Activated T-cell treated with anti-CD3 and anti-CD28 coated beads, Interleukin-2, amount 50 U/mL, for 48 hours (primary cell): Measurements from ENCODE around the gene EMILIN1.

Source experiments
- DNase-seq, 2 experiments: peaks; one replicate each; pipeline ENCODE4 v3.0.0-alpha.2; 2020

The EMILIN1 gene

DNA sequence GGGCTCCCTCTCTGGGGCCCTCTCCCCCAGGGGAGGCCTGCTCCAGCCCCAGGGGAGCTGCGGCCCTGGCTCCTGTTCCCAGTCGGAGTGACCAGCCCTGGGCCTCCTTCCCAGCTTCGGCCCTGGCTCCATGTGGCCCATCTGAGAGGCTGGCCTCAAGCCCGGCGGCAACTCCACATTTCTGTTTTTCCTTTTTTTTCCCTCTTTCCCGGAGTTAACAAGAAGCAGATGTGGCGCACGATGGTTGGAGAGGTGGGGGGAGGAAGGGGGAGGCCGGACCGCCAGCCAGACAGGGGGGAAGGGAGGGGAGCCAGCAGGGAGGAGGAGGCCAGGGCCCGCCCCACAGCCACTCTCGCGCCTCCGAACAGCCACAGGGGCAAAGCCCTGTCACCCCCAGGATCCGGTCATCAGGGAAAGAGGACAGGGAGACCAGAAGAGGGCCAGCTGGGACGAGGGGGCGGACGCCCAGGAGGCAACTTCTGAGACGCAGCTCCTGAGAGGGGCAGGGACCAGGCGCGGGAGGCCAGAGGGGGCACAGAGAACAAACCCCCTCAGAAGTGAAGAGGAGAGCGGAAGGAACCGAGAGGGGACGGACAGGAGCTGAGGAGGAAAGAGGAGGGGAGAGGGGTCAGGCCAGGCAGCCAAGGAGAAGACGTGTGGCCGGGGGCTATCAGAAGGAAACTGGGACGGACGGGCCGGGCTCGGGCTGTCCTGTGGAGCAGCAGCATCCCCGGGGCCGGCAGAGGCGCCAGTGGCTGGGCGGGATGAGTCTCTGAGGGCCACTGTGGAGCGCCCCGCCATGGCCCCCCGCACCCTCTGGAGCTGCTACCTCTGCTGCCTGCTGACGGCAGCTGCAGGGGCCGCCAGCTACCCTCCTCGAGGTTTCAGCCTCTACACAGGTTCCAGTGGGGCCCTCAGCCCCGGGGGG lies at the start of gene EMILIN1:
TSS of gene EMILIN1 (plus strand) at position 349 of the 928 bp plus-strand sequence. CDS start at position 800, 451 bp downstream.
- no peak for DNase-seq

DNA sequence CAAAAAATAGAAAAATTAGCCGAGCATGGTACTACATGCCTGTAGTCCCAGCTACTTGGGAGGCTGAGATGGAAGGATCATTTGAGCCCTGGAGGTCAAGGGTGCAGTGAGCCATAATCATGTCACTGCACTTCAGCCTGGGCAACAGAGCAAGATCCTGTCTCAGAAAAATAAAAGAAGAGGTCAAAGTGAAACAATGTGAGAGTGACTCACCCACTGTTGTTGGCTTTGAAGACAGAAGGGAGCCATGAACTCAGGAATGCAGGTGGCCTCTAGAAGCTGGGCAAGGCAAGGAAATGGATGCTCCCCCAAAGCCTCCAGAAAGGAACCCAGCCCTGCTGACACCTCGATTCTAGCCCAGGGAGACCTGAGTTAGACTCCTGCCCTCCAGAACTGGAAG lies 49.4 kb upstream of the EMILIN1 start:
- DNase-seq: no peak

DNA sequence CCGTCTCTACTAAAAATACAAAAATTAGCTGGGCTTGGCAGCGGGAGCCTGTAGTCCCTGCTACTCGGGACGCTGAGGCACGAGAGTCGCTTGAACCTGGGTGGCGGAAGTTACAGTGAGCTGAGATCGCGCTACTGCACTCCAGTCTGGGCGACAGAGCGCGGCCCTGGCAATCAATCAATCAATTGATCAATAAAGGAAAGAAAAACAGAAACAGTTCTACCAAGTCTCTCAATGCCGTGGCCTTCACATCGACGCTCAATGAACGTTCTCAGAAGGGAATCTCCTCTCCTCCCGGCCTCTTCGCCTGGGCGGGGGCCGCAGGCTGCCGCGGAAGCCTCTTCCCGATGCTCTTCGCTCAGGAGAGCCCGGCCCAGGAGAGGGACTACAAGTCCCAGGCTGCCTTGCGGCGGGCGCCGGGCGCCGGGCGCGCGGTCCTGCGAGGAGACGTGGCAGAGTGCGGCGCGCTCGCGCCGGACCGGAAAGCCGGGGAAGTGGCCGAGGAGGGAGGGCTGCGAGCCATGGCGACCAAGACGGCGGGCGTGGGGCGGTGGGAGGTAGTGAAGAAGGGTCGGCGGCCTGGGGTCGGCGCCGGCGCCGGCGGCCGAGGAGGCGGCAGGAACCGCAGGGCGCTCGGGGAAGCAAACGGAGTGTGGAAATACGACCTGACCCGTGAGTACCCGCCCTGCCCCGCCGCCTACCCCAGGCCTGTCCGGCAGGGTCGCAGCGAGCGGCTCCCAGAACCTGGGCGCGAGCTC lies 45.7 kb upstream of the EMILIN1 start, which contains the start of gene TMEM214:
TSS of gene TMEM214 (plus strand) at position 471 of the 758 bp plus-strand sequence. CDS start at position 522, 51 bp downstream.
- DNase-seq: peak; percentile 89 to 91

DNA sequence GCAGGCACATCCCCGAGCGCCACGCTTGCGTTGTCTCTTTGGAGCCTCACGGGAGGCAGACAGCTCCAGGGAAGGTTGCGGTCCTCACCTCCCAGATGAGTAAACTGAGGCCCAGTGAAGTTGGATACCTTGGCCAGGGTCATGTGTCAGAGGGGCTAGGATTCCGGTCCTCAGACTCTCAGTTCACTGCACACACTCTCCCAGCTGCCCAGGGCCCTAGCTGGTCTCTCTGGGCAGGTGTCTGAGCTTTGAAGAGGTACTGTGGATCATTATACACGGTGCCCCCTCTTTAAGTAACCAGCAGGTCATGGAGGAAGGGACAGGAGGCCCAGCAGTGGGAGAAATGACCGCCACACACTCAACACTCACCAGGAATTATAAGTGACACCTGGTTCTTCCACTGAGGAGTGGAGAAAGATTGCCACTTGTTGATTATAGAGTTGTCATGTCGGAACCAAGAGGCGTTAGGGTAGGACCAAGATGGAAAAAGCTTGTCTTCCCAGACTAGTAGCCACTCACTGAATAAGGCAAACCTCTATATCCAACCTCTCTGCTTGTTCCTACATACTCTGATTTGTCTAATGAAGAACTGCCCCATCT lies 45.1 kb upstream of the EMILIN1 start:
- DNase-seq: no peak

DNA sequence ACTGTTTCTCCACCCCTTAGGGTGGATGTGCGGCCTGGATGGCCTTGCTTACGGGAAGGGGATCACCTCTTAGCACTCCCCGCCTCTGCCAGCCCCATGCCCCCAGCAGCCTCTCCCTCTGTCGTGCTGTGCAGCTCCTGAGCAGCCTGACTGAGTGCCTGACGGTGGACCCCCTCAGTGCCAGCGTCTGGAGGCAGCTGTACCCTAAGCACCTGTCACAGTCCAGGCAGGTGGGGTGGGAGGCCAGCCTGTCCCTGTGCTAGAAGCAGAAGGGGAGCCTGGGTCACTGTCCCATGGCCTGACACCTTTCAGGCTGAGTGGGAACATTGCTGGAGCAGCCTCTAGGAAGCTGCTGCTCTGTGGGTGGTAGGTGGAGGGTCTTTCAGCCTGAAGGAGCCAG lies 40.4 kb upstream of the EMILIN1 start:
- DNase-seq: no peak

DNA sequence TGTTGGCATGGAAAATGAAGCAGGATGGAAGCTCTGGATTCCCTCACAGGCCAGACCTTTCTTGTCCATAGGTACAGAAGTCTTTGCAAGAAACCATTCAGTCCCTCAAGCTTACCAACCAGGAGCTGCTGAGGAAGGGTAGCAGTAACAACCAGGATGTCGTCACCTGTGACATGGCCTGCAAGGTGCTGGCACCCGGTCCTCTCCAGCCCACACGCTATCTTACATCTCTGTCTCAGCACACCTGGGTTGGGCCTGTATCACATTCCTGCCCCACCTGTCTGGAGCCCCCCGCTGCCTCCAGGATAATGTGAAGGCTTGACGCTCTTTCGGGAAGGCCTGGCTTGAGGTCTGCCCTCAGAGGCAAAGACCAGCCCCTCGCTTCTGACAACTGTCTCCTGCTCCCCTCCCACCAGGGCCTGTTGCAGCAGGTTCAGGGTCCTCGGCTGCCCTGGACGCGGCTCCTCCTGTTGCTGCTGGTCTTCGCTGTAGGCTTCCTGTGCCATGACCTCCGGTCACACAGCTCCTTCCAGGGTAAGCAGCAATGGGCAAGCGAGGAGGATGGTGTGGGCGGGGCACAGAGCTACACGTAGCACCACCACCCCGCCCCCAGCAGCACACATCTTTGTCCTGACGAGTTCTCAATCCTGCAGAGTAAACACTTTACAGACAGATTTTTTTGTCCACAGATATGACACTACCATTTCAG lies 39.6 kb upstream of the EMILIN1 start:
- no peak for DNase-seq

DNA sequence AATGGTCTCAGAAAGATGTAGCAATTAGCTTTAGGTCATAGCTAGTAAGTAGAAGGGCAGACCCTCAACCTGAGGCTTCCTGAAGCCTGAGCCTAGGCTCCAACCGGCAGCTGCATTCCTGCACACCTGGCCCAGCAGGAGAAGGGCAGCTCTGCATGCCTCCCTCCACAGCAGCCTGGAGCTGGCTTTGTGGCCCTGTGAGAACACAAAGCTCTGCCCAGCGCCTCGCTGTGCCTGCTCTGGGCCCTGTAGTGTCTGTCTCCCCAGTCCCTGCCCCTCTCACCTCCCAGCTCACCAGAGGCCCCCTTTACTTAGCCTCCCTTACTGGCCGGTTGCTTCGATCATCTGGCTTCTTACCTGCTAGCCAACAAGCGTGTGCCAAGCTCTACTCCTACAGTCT lies 39.0 kb upstream of the EMILIN1 start:
- DNase-seq: no peak

DNA sequence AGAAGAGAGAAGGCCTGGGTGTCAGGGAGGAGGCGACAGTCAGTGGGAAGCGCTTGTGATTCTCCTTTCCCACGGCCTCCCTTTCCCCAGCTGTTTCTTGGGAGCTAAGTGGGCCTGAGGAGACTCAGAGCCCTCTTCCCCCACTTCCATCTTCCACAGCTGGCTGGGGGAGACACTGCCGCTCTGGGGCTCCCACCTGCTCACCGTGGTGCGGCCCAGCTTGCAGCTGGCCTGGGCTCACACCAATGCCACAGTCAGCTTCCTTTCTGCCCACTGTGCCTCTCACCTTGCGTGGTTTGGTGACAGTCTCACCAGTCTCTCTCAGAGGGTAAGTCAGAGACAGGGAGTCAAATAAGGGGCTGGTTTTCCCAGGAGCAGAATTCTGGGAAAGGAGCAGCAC lies 38.5 kb upstream of the EMILIN1 start:
- DNase-seq: no peak

DNA sequence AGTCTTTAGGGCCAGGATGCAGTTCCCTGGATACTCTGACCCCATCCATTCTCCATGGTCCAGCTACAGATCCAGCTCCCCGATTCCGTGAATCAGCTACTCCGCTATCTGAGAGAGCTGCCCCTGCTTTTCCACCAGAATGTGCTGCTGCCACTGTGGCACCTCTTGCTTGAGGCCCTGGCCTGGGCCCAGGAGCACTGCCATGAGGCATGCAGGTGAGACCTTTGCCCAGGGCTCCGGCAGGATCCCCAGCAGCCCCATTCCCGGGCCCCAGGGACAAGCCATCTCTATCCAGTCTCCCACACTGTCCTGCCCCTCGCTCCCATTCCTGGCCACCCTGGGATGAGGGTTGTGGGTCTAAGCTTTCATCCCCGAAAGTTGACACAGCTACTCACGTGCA lies 38.1 kb upstream of the EMILIN1 start:
- DNase-seq: no peak

DNA sequence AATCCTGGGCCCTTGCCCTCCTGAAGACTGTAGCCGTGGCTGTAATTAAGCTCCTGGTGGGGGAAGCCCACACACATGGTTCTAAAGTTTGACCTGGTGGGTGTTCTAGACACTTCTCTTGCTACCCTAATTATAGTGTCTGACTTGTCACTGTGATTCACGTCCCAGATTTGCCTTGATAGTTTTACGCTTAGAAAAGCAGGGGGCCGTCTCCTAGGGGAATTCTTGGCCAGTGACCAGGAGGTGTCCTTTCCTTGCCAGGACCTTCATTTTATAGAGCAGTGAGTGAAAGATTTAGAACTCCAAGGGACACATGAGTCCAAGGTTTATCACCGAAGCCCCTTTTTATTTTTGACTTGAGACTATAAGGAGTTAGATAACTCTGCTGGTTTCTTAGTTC lies 36.7 kb upstream of the EMILIN1 start:
- no peak for DNase-seq

DNA sequence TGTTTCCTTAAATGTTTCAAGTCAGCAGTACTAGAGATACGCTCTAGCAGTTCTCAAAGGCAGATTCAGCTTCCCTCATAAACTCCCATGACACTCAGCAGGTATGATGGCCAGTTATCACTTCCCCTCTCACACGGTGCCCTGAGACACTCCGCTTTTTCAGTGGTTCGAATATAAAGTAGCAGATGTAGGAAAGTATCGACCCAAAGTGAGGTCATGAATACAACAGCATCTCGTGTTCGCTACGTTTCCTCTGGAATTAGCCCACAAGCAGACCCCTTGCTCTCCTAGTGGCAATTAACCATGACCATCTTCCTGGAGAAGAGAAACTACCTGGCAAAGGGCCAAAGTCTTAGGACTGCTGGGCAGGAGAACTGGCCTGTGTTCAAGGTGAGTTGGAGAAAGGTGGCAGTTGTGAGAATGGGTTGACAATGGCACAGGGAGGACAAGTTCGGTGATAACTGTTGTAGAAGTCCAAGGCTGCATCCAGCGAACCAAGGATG lies 36.2 kb upstream of the EMILIN1 start:
- no peak for DNase-seq

DNA sequence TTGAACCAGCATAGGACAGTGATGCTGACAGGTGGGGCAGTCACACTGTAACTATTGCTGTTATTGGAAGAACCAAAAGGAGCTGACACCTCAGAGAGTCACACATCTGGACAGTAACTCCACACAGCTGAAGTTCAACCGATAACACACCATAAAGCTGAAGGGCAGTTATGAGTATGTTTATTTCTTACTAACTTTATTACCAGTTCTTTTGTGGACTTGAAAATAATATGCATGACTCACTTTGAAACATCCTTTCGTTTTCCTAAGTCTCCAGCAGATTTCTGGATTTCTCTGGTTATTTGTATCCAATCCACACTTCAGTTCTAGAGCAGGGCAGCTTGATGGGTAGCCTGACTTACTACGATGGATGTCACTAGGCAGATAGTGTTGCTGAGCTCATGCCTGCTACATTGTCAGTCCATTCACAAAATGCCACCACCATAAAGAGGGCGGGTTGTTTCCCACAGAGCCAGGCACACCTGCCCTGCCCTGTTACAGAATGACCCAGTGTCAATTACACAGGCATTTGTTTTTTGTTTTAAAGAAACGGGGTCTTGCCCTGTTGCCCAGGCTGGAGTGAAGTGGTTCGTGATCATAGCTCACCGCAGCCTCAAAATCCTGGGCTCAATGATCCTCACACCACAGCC lies 35.3 kb upstream of the EMILIN1 start:
- no peak for DNase-seq

DNA sequence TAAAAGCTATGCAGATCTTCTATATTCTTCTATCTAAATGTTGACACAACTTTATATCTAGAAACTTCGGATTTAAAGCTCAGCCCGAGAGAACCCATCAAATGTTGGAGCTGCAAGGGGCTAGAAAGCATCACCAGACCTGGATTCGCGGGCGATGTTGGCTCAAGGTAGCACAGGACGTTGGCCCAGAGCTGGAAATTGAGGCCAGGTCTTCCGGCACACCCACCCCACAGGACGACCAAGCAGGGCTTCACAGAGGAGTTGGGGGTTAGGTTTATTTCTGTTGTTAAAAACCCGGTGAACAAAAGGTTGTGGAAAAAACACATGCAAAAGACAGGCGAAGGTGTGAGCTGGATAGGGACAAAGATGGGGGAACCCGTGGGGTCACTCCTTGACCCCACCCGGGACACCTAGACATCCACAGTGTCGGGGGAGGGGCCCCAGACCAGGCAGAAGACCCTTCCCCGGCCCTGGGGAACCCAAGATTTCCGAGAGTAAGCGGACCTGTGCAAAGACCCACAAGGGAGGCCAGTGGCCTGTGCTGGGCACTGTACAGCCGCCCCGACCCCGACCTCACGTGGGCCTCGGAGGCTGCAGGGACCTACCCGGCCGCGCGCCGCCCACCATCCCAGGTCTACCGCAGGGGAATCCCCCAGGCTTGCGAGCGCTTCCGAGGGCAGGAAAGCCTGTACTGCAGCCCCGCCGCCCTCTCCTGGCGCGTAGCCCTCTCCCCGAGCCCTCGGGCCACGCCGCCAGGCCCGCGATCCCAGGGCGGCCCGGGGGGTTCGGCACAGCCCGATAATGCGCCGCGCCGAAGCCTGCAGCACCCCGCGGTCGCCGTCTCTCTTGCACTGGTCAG lies 28.8 kb upstream of the EMILIN1 start:
- DNase-seq: peak; percentile 75 to 82

DNA sequence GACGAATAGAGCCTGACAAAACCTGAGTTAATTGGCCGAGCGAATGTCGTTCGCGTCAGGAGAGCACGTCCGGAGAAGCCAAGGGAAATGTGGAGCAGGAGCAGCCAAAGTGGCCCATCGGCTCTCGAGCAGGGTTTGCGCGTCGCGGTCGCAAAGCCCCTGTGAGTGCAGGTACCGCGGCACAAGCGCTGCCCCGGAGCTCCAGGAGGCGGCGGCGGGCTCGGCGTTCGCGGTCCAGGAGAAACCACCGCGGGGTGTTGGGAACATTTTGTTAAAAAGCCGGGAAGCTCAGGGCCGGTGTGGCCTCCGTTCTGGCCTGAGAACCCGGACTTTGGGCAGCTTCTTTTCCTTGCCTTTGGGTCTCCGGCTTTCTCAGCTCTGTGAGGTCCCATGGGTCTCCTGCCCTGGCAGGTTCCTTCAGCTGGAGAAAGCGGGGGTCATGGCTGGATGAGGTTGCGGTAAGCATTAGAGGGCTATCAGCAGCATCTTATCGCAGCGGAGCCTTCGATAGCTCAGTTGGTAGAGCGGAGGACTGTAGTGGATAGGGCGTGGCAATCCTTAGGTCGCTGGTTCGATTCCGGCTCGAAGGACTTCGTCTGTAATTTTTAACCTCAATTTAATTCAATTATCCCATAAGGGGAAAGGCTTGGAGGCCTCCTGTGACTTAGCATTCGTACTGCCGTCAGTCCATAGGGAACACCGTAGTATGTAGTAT lies 28.0 kb upstream of the EMILIN1 start:
- DNase-seq: peak; percentile 97 to 98

DNA sequence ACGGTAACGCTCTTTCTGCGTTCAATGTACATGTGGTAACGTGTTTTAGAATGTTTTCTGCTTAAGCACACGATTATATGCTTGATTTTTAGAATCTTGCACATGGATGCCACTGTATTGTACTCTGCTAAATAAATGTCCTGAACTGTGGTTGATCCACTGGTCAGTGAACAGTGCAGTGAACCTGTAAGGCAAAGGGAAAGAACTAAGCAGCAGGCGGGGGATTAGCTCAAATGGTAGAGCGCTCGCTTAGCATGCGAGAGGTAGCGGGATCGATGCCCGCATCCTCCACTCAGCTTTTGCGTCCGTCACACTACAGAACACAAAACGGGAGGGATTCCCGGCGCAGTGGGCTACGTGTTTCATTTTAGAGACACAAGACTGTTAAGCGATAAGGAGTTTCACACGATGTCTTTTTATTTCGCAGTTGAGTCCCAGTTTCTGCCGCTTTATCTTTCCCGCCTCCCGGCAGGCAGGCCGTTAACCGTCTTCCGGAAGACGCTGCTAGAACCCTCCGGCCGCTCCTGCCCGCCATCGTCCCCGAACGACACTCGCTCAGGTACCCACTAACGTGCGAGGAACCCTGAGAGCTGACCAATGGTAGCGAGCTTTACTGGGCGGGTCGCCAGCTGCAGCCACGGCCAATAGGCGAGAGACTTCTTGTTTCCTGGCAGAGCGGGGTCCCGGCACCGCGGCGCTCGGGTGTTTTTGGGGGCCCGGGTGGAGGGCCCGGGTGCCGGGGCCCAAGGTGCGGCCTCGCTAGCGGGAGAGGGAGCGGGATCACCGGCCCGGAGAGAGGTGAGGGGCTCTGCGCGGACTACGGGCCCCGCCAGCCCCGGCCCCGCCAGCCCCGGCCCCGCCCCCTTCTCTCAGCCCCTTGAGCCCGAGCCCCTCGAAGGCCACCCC lies 27.2 kb upstream of the EMILIN1 start, which contains the start of gene AGBL5:
TSS of gene AGBL5 (plus strand) at position 673 of the 906 bp plus-strand sequence. CDS start 1,291 bp downstream, outside the sequence.
- DNase-seq: peak; percentile 98

DNA sequence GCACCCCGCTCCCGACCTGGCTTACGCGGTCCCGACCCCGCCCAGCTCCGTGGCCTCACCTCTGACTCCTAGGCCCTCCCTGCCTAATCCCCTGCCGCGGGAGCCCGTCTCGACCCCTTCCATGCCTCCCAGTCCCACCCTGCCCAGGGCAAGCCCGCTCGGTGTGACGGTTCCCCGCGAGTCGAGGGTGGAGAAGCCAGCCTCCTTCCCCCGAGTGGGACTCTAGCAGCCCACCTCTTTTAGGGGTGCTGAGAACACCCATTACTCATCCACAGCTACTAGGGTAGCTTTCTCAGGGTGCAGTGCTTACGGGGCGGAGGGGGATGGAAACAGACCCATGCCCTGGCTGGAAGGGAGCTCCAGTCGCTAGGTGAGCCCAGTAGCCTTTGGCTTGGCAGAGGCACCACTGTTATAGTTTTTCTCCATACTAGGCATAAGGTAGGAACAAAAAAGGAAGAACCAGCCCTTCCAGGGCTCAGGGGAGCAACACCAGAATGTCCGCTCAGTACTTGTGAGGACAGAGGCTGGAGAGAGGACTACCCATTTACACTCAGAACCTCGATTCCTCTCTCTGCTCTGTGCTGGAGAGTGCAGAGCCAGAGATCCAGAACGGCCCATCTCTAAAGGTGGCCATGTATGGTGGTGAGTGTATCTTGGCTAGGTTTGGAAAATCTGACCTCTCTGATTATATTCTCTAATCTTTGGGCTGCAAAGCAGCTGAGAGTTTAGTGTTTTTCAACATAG lies 26.3 kb upstream of the EMILIN1 start:
- no peak for DNase-seq

DNA sequence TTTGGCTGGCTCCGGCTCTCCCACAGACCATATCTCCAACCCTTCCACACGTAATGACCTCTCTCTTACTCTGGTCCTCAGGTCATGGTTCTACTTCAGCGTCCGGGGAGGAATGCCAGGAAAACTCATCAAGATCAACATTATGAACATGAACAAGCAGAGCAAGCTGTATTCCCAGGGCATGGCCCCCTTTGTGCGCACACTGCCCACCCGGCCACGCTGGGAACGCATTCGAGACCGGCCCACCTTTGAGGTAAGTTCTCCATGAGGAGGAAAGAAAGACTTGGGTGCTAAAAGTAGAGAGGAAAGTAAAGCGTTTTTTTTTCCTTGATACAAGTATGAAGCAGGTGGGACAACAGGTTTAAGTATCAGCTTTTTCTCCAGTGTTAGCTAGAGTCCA lies 25.1 kb upstream of the EMILIN1 start:
- no peak for DNase-seq

DNA sequence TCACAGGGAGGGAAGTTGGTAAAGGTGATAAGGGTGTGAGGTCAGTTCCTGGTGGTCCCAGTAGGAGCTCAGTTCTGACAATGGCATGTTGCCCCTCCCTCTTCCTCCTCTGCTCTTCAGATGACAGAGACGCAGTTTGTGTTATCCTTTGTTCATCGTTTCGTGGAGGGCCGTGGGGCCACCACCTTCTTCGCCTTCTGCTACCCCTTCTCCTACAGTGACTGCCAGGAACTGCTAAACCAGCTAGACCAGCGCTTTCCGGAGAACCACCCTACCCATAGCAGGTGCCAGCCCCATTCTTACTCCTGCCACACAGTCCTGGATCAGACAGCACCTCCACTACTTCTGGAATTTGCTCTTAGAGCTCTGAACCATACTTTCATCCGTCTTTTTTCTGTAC lies 24.6 kb upstream of the EMILIN1 start:
- DNase-seq: no peak
